Left lung (tissue), 10 donors: ENCODE data around the gene TSPOAP1. TPM values are rescaled to one million over a fixed set of nuclear protein-coding genes. Genes with fewer than 3 reads are reported as not detected.
A peak's percentile ranks its signal among the peaks of the same experiment; 100 is the strongest.

Source experiments
- ATAC-seq: fragments of 200-7000 bp; cut with Tn5 transposase; one replicate; pipeline ENCODE4 v1.9.1; 2020; ENCODE audit warnings: moderate library complexity
- DNase-seq, 4 donors: peaks; one replicate each; pipeline ENCODE4 v3.0.0-alpha.2; 2013 to 2020
- H3K27ac ChIP-seq, 2 donors: fragments of 200-600 bp; sonication (generic) in 1 of 2; one replicate each; pipeline versions ENCODE4 v1.5.0 to v1.8.0; 2020 to 2021
- H3K27me3 ChIP-seq, 2 donors: fragments of 200-600 bp; sonication (generic) in 1 of 2; one replicate each; pipeline versions ENCODE4 v1.5.0 to v1.8.0; 2020 to 2021
- H3K36me3 ChIP-seq, 2 donors: fragments of 200-600 bp; sonication (generic) in 1 of 2; one replicate each; pipeline versions ENCODE4 v1.5.0 to v1.8.0; 2020 to 2021
- H3K4me1 ChIP-seq, 2 donors: fragments of 200-600 bp; one replicate each; pipeline ENCODE4 v1.8.0; 2021
- H3K4me3 ChIP-seq, 2 donors: fragments of 200-600 bp; sonication (generic) in 1 of 2; one replicate each; pipeline versions ENCODE4 v1.5.0 to v1.8.0; 2020 to 2021; ENCODE audit warnings: mild to moderate bottlenecking in 1 of 2
- H3K9me3 ChIP-seq, 2 donors: fragments of 200-600 bp; sonication (generic) in 1 of 2; one replicate each; pipeline versions ENCODE4 v1.5.0 to v1.8.0; 2020 to 2021
- intact Hi-C, 2 donors: fragments of 100-400 bp; cut with DNase I; formaldehyde crosslinking; loops; one replicate each; pipeline versions ENCODE4 v1.11.2 to v1.14.2; 2022
- polyA plus RNA-seq, 6 donors: library from polyadenylated mRNA; unstranded; fragments of 120-200 nt; gene quantifications; one replicate each; pipeline ENCODE4 v1.2.1, GENCODE V29; 2013; ENCODE audit not compliant: insufficient read length in 6 of 6
- total RNA-seq, 2 donors: library from RNA; stranded (reverse); fragmentation: NEBNext Ultra II Directional; extraction: Animal tissue kit (Norgen Biotek cat#: 25700); gene quantifications; one replicate each; pipeline ENCODE4 v1.2.1, GENCODE V29; 2021
- TF ChIP-seq, protein P1 (sequence below), 2 donors: fragments of 200-600 bp; sonication (generic) in 1 of 2; IDR thresholded peaks; one replicate each; pipeline versions ENCODE4 v1.5.0 to v1.8.0; 2021; ENCODE audit warnings: antibody characterized with exemption in 2 of 2
- donor health status: DM: no; HTN: yes; CAD: no.
- donor health status: DM: no; HTN: no; CAD: no.

Gene TSPOAP1
- total and polyA plus RNA-seq, 8 donors = 7.9 to 65.0 (median 52.7) TPM

DNA sequence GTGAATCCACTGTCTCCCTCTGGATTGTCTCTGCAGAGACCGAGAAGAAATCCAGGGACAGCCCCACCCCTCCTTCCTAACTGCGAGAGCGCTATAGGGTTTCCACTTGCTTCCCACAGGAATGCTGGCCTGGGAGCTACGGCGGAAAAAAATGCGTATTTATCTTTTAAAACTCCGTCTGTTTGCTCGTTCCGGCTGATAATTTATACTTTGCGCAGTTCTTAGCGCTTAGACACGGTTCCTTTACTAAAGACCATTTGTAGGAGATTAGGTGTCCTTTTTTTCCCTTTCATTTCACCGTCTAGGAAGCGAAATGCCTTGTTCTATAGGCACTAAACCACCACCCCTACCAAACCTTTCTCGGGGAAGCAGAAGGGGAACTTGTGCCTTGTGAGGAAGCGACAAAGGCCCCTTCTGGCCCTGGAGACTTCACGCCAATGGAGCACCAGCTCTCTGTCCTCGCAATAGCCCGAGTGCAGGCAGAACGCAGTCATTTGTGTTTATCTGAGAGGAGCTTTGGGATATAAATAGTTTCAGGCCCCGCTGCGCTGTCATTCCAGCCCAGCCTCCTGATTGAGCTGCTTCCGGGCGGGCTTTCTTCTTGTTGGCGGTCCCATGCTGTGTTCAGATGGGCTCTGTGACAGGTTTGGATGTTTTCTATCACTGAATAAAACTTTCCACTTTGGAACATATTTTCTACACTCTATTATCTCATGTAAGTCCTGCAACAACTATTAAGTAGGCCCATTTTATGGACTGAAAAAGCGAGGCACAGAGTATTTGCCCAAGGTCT lies 24.2 kb upstream of the TSPOAP1 start:
- H3K27me3 ChIP-seq = no peaks in the 10 kb centered on the region
- H3K4me1 ChIP-seq = peaks cover 12 to 33% of the 10 kb centered on the region in 2 donors
- peak in 3 of 4 donors; percentile 47 to 64 (median 52) for DNase-seq
- peak overlapping the region; percentile 94 to 95 for H3K4me3 ChIP-seq
- TF ChIP-seq, protein P1, sequence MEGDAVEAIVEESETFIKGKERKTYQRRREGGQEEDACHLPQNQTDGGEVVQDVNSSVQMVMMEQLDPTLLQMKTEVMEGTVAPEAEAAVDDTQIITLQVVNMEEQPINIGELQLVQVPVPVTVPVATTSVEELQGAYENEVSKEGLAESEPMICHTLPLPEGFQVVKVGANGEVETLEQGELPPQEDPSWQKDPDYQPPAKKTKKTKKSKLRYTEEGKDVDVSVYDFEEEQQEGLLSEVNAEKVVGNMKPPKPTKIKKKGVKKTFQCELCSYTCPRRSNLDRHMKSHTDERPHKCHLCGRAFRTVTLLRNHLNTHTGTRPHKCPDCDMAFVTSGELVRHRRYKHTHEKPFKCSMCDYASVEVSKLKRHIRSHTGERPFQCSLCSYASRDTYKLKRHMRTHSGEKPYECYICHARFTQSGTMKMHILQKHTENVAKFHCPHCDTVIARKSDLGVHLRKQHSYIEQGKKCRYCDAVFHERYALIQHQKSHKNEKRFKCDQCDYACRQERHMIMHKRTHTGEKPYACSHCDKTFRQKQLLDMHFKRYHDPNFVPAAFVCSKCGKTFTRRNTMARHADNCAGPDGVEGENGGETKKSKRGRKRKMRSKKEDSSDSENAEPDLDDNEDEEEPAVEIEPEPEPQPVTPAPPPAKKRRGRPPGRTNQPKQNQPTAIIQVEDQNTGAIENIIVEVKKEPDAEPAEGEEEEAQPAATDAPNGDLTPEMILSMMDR (IDR thresholded peaks at IDR 0.05) = no peak
- intact Hi-C loops = no loop called here
- peaks cover 0 to 32% of the 10 kb centered on the region in 2 donors for H3K36me3 ChIP-seq
- ATAC-seq = peak; percentile 65
- peak overlapping the region; percentile 88 to 94 for H3K27ac ChIP-seq
- H3K9me3 ChIP-seq = no peaks in the 10 kb centered on the region

DNA sequence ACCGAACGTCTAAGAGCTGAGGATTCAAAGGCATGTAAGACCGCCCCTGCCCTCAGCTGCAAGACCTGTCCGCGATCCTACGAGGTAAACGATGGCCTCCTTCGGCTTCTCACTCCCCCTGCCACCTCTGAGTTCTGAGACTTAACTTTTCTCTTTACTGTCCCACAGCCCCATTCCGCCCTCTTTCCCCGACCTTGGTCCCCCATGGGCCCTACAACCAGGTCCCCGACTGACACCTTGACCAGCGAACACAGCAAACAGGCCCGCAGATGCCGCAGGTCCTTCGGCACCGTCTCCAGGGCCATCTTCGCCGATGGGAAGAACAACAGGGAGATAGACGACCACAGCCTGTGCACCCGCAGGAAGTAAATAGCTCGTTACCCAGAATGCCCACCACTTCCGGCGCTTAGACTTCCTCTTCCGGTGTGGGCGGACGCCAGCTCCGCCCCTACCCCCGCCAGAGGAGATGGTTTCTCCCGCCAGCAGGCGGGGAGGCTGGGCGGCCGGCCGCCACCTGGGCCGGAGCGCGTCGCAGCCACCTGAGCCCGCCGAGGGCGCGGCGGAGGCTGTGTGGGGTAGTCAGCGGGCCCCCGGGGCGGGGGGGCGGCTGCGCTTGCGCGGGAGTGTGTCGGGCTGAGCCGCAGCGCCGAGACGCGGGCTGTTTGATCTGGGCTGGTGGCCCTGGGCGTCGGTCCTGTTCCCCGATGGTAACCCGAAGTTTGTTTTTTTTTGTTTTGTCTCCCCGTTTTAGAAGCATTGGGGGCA lies 23.4 kb upstream of the TSPOAP1 start, which contains the start of gene SUPT4H1:
SUPT4H1 (minus strand) TSS at position 371 of the 765 bp plus-strand sequence; CDS start at position 305, 66 bp downstream.
- no peaks in the 10 kb centered on the region for H3K9me3 ChIP-seq
- intact Hi-C loops = no loop called here
- peaks cover 12 to 33% of the 10 kb centered on the region in 2 donors for H3K4me1 ChIP-seq
- TF ChIP-seq, protein P1 (IDR thresholded peaks at IDR 0.05) = peak in 1 of 2 donors; percentile 13
- ATAC-seq = peak; percentile 99
- H3K4me3 ChIP-seq = peak within 1 kb of the TSS; percentile 94 to 95
- peak within 1 kb of the TSS; percentile 88 to 94 for H3K27ac ChIP-seq
- H3K36me3 ChIP-seq = peaks cover 0 to 40% of the 10 kb centered on the region in 2 donors
- DNase-seq = peak; percentile 88 to 95 (median 93)
- H3K27me3 ChIP-seq = no peaks in the 10 kb centered on the region

DNA sequence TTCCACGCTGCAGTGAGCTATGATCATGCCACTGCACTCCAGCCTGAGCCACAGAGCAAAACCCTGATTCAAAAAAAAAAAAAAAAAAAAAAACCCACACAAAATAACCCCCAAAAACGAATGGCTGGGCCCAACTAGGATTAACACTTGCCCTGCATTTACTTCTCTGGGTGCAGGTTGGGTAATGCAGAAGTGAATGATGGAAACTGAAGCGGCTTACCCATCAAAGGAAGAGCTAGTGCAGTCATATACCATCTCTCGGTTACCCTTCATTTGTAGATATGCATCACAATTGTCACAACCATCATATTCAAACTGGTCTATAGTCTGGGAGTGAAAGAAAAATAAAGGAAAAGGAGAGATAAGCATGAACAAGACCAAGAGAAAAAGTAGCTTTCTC lies 22.6 kb upstream of the TSPOAP1 start:
- peak overlapping the region; percentile 94 to 95 for H3K4me3 ChIP-seq
- H3K27me3 ChIP-seq = no peaks in the 10 kb centered on the region
- intact Hi-C loops = no loop called here
- TF ChIP-seq, protein P1 (IDR thresholded peaks at IDR 0.05) = no peak
- H3K4me1 ChIP-seq = peaks cover 12 to 33% of the 10 kb centered on the region in 2 donors
- H3K27ac ChIP-seq = peak overlapping the region in 1 of 2 donors; percentile 88
- DNase-seq (no peak), ATAC-seq (no peak)
- peaks cover 2 to 48% of the 10 kb centered on the region in 2 donors for H3K36me3 ChIP-seq
- no peaks in the 10 kb centered on the region for H3K9me3 ChIP-seq

DNA sequence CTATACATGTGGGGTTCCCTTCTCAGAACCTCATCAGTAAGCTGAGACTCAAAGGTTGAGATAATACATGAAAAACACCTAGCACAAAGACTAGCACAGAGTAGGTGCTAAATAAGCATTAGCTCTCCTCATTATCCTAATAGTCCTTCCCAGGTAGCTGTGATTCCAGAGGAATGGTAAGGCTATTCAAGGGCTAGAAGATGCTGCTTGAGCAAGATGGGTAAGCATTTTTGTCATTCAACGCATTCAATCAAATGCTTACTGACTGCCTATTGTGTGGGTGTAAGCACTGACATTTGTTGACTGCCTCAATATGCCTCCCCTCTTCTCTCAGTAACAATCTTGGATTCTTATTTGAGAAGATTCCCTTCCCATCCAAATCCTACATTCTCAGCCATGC lies 19.4 kb upstream of the TSPOAP1 start:
- no peak for ATAC-seq
- H3K4me1 ChIP-seq = peaks cover 10 to 55% of the 10 kb centered on the region in 2 donors
- H3K4me3 ChIP-seq = no peak overlapping the region
- no peaks in the 10 kb centered on the region for H3K27me3 ChIP-seq
- DNase-seq = no peak
- H3K27ac ChIP-seq = no peak overlapping the region
- TF ChIP-seq, protein P1 (IDR thresholded peaks at IDR 0.05) = no peak
- no peaks in the 10 kb centered on the region for H3K9me3 ChIP-seq
- H3K36me3 ChIP-seq = peaks cover 3 to 73% of the 10 kb centered on the region in 2 donors
- intact Hi-C loops = no loop called here

DNA sequence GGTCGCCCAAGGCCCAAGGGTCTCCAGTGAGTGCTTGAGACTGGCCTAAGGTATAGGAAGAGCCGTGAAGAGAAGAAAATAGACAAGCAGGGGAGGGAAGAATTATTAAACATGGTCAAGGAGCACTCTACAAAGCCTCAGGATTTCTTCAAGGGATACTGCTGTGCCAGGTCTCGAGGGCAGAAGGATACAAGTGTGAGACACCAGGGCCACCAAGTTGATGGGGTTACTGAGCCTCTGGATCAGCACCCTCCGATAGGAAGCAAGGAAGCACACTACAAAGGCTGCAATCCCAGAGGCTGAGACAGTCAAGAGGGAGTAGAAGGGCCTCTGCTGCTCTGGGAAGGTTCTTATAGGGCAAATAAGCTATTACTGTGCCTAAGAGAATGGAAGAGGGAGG lies 16.9 kb upstream of the TSPOAP1 start:
- no peak for DNase-seq
- peaks cover 0 to 56% of the 10 kb centered on the region in 2 donors for H3K4me1 ChIP-seq
- H3K4me3 ChIP-seq = no peak overlapping the region
- peak overlapping the region in 1 of 2 donors; percentile 77 for H3K27ac ChIP-seq
- H3K9me3 ChIP-seq = no peaks in the 10 kb centered on the region
- intact Hi-C loops = no loop called here
- H3K27me3 ChIP-seq = no peaks in the 10 kb centered on the region
- ATAC-seq = no peak
- peaks cover 3 to 68% of the 10 kb centered on the region in 2 donors for H3K36me3 ChIP-seq
- TF ChIP-seq, protein P1 (IDR thresholded peaks at IDR 0.05) = no peak
